Measurements from ENCODE around the gene SART1.
"Not testable (repeated sequence)": the region's sequence is repeated elsewhere in the genome, so short reads cannot be mapped to it uniquely, and the experiment has no call there.

Gene SART1

DNA sequence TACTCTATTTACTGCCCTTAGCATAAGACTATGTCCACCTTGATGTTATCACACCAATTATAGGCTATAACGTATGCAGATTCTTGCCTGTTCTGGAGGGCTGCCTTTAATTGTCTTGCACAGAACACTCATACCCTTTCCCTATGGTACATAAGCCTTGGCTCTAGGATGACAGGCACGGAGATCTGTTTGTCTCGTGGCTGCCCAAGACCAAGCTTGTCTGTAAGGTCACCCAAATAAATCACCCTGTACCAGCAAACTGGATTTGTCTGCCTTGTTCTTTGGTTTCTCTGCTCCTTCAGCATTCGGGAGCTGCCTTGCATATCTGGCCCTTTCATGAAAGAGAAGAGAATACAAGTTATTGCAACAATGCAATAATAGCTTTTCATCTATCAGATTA is 23.8 kb upstream of the SART1 start:
- no peak for DNase-seq

GRCh38 chr11:65941720-65942310 is 19.7 kb upstream of the SART1 start:
- no peak for DNase-seq

DNA sequence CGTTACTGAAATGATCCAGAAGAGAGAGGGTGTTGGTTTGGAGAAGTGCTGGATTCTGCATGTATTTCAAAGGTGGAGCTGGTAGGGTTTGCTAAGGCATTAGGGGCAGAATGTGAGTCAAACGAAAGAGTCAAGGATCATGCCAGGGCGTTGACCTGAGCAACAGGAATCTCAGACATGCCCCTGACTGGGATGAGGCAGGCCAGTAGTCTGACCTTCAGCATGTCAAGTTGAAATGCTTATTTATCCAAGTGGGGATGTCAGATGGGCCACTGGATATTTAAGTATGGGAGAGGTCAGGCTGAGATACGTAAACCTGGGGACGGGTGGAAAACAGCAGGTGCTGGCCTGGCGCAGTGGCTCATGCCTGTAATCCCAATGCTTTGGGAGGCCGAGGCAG is 19.0 kb upstream of the SART1 start:
- no peak for DNase-seq

- no peak for DNase-seq
Measured at GRCh38 chr11:65944191-65944590, 17.3 kb upstream of the SART1 start.

DNA sequence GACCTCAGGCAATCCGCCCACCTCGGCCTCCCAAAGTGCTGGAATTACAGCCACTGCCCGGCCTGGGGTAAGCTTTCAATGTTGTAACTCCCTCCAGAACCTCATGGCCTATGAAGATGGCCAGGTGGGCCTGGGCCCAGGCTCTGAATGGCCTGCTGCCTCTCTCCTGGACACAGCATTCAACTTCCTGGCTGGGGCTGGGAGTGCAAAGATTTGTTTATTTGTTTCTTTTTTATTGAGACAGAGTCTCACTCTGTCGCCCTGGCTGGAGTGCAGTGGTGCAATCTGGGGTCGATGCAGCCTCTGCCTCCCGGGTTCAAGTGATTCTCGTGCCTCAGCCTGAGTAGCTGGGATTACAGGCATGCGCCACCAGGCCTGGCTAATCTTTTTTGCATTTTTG is 16.8 kb upstream of the SART1 start:
- no peak for DNase-seq

DNA sequence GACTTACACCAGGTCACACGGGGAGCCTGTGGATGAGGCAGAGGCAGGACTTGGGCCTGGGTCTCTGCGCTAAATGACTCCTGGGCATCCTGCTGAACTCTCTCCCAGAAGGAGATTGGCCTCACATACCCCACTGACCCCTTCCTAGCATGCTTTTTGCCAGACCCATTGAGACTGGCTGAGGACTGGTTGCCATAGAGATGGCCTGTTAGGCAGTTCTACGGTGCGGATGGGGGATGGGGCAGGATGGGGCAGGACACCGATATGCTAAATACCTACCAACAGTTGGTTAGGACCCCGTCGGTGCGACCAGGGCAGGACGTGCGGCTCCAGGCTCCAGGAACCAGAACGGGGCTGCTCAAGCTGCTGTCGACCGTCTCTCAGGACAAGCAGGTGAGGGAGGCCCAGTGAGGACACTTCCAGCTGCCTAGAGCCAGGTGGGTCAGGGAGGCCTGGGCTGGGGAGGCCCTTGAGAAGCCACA is 16.1 kb upstream of the SART1 start, which contains the start of gene TSGA10IP:
TSS of gene TSGA10IP (plus strand) at position 51 of the 482 bp plus-strand sequence. CDS start at position 247, 196 bp downstream.
- no peak for DNase-seq

DNA sequence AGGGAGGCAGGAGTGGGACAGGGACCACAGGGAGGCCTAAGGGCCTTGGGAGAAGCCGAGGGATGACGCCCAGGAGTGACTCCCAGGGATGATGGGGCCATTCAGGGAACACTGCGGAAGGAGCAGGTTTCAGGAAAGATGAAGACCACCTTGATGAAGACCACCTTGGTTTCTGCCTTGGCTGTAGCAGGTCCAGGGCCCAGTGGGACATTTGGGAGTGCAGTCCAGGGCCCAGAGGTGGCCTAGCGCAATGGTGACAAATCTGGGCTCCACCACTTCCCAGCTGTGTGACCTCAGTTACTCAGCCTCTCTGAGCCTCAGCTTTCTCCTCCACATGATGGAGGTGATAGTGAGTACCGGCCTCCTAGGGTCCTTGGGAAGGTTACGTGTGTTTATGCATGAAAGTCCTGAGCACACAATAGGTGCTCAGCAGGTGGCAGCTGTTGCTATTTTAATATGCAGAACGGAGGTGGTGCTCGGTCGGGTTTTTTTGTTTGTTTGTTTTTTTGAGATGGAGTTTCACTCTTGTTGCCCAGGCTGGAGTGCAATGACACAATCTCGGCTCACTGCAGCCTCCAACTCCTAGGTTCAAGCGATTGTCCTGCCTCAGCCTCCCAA is 15.5 kb upstream of the SART1 start:
- no peak for DNase-seq

DNA sequence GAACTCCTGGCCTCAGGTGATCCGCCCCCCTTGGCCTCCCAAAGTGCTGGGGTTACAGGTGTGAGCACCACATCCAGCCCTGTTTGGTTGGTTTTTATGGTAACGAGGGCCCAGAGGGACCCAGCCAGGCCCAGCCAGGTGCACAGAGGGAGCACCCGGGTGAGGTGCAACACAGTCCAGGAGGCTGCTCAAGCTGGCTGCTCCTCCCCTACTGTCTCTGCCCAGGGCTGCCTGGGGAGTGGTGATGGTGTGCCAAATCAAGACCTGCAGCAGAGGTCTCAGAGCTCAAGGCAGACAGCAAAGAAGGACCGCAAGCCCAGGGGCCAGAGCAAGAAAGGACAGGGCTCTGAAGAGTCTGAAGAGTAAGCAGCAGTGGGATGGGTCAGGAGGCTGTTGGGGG is 14.9 kb upstream of the SART1 start:
- no peak for DNase-seq

GRCh38 chr11:65947133-65947532 is 14.4 kb upstream of the SART1 start:
- DNase-seq = no peak

- no peak for DNase-seq
Measured at GRCh38 chr11:65947603-65948125, 13.9 kb upstream of the SART1 start.

GRCh38 chr11:65950711-65951110 is 10.8 kb upstream of the SART1 start:
- not testable (repeated sequence) for DNase-seq

- not testable (repeated sequence) for DNase-seq
Measured at GRCh38 chr11:65951641-65952040, 9.9 kb upstream of the SART1 start.

- no peak for DNase-seq
Measured at GRCh38 chr11:65952052-65952521, 9.4 kb upstream of the SART1 start.

DNA sequence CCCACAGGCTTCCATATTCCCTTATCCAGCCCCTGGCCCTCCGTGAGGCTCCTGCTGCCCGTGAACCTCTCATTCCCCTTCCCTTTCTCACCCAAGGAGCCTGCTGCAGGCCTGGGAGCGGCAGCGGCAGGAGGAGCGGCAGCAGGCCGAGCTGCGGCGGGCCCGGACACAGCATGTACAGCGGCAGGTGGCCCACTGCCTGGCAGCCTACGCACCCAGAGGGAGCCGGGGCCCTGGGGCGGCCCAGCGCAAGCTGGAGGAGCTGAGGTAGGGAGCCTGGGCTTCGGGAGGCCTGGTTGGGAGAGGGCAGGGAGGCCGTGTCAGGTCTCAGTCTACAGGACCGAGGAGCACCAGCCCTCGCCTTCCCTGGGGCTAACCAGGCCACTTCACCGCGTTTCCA is 8.1 kb upstream of the SART1 start:
- no peak for DNase-seq

DNA sequence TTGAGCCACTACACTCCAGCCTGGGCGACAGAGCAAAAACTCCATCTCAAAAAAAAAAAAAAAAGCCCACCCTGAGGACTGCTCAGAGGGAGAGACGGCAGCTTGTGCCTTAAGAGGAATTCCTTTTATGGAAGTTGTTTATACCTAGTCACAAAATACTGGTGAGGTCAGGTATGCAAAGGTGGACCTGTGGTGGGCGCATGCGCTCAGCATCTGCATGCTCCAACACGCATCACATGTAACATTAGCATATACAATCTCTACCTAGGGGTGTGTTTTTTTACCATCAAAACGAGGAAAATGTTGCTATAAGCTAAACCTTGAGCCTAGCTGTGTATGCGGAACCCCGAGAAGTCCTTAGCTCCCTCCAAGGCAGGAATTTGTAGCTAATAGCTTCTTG is 6.8 kb upstream of the SART1 start:
- DNase-seq = no peak

DNA sequence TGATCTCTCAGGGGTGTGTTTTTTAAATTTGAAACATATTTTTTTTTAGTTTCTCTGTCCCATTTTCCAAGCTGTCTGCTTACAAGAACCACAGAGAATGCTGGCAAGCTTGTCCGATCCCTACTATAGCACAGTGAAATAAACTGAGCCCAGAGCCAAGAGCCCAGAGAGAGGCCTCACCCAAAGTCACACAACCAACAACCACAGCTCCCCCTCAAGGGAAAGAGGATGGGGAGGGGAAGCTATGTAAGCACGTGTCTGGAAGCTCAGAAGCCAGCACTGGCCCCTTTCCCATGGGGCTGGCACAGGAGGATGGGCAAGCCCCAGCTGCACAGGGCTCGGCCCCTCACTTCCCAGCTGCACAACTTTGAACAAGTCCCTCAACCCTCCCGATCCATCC is 3.2 kb upstream of the SART1 start:
- no peak for DNase-seq

- DNase-seq = no peak
Measured at GRCh38 chr11:65958774-65959420, 2.6 kb upstream of the SART1 start.

GRCh38 chr11:65960824-65961266 is 689 bp upstream of the SART1 start:
- DNase-seq = no peak

GRCh38 chr11:65962141-65962564 is 619 bp downstream of the SART1 start:
- DNase-seq = no peak

- no peak for DNase-seq
Measured at GRCh38 chr11:65964906-65965305, 3.4 kb downstream of the SART1 start.

DNA sequence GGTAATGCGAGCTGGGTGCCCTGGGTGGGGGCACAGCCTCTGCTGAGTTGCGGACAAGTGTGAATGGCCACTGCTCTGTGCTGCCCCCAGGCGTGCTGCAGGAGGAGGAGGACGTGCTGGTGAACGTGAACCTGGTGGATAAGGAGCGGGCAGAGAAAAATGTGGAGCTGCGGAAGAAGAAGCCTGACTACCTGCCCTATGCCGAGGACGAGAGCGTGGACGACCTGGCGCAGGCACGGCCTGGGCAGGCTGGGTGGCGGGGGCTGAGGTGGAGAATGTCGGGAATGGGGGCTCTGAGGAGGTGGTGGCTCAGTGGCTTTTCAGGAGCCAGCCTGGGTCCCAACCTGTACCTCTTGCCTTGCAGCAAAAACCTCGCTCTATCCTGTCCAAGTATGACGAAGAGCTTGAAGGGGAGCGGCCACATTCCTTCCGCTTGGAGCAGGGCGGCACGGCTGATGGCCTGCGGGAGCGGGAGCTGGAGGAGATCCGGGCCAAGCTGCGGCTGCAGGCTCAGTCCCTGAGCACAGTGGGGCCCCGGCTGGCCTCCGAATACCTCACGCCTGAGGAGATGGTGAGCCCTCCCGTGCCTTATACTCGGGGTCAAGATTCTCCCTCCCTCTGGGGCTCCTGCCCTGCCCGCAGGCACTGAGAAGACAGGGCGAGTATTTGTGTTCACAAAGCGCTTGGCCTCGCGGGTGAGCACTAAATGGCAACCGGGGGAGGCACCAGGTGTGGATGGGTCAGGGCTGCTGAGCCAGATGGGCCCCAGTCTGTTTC is 4.6 kb downstream of the SART1 start:
- DNase-seq = no peak

GRCh38 chr11:65967329-65967934 is 5.9 kb downstream of the SART1 start:
- no peak for DNase-seq
